ENCODE results near the gene PACRG. TPM values are rescaled to one million over a fixed set of nuclear protein-coding genes. Genes with fewer than 3 reads are reported as not detected.

PACRG gene
- total RNA-seq, 3 donors from 2014 or later = 0.64 to 6.4 (median 4.6) TPM

DNA sequence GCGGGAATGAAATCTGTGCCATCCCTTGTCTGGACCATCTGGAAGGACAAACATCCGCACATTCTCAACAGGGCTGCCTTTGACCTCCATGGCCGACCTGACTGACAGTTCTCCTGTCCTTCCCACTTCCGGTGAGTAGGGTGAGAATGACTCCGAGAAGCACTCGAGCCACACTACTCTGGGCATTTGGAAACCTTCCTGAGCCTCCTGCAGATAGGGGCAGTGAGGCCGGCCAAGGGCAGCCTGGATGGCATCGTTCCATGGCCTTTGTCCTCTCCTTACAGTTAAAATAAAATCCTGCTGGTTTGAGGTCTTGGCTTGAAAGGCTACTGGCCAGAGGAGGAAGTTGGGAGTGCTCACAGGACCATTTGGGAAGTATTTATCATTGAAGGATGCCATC, 615.8 kb downstream of the PACRG start:
- intact Hi-C loops (cut with DNase I; ENCODE audit: low total_unique reads) = no loop called here
- H3K36me3 ChIP-seq = no peaks in the 10 kb centered on the region
- H3K9me3 ChIP-seq = no peaks in the 10 kb centered on the region
- H3K27me3 ChIP-seq = no peaks in the 10 kb centered on the region
- H3K27ac ChIP-seq = no peak overlapping the region
- TF ChIP-seq CTCF (IDR thresholded peaks at IDR 0.05) = no peak
- no peak for TF ChIP-seq POLR2A (IDR thresholded peaks at IDR 0.05)
- no peak for TF ChIP-seq POLR2AphosphoS5 (IDR thresholded peaks at IDR 0.05)
- no peak for DNase-seq (ENCODE audit: low spot score in 2 of 2)
- H3K4me1 ChIP-seq = no peaks in the 10 kb centered on the region
- H3K4me3 ChIP-seq = no peak overlapping the region

GRCh38 chr6:163344411-163344810, 616.6 kb downstream of the PACRG start:
- no peaks in the 10 kb centered on the region for H3K4me1 ChIP-seq
- H3K27ac ChIP-seq = no peak overlapping the region
- H3K36me3 ChIP-seq = no peaks in the 10 kb centered on the region
- H3K4me3 ChIP-seq = no peak overlapping the region
- intact Hi-C loops (cut with DNase I; ENCODE audit: low total_unique reads) = no loop called here
- TF ChIP-seq POLR2A (IDR thresholded peaks at IDR 0.05) (no peak), CTCF (IDR thresholded peaks at IDR 0.05) (no peak), POLR2AphosphoS5 (IDR thresholded peaks at IDR 0.05) (no peak)
- no peaks in the 10 kb centered on the region for H3K9me3 ChIP-seq
- DNase-seq (ENCODE audit: low spot score in 2 of 2) = no peak
- no peaks in the 10 kb centered on the region for H3K27me3 ChIP-seq

DNA sequence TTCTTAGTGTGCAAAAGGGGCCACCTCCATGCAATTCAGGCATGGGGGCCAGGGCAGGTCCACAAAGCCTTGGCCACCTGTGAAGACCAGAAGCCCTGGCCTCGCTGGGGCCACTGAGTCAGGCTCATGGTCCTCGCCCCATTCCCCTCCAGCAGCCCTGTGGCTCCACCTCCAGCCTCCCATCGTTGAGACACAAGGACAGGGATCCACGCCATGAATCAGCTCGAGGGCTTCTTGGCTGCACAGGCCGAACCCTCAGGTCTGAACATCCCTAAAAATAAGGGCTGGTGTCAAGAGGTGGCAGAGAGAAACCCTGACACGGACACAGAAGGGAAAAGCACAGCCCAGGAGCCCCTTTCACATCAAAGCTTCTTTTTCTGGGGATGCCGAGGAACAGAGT, 618.2 kb downstream of the PACRG start:
- no peak for TF ChIP-seq POLR2A (IDR thresholded peaks at IDR 0.05)
- no peak for TF ChIP-seq POLR2AphosphoS5 (IDR thresholded peaks at IDR 0.05)
- TF ChIP-seq CTCF (IDR thresholded peaks at IDR 0.05) = no peak
- intact Hi-C loops (cut with DNase I; ENCODE audit: low total_unique reads) = no loop called here
- Histone ChIP-seq H3K27ac (no peak overlapping the region), H3K4me3 (no peak overlapping the region), H3K9me3 (no peaks in the 10 kb centered on the region), H3K36me3 (no peaks in the 10 kb centered on the region), H3K4me1 (no peaks in the 10 kb centered on the region), H3K27me3 (no peaks in the 10 kb centered on the region)
- no peak for DNase-seq (ENCODE audit: low spot score in 2 of 2)

DNA sequence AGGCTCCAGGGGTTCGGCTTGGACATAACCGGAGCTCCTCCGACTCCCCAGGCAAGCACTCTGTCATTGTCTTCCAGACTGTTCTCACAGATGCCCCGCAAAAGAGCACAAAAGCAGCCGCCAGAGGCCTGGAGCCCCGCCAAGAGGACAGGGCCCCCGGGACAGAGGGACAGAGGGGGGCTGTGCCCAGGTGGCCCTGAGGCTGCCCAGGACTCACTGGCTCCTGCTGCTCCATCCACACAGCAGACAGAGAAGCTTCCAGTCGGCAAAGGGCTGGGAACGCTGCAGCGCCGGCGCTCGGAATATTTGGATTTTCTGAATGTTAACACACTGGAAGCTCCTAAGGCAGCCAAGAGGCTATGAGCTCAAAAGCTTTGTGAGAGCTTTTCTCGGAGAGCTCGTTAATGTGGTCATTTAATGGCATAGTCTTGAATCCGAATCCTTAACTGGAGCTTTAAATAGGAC, 618.8 kb downstream of the PACRG start:
- H3K27ac ChIP-seq = no peak overlapping the region

DNA sequence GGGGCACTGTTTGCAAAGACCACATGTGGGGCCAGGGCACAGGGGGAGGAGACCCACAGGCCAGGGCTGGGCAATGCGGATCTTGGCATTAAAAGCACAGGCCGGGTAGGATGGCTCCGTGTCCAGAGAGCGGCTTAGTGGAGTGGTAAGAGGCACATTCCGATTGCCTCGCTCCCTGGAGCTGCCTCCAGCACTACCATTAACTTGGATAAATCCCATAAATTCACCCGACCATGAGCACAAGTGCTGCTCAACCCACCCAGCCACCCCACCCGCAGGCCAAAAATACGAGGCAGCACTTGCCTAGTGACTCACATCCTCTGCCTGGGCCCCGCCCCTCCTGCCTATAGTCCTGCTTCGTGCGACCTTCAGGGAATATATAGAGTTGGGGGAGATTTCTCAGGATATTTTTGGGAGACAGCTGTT, 619.3 kb downstream of the PACRG start:
- no peak overlapping the region for H3K4me3 ChIP-seq
- H3K4me1 ChIP-seq = no peaks in the 10 kb centered on the region
- H3K27ac ChIP-seq = no peak overlapping the region
- no peaks in the 10 kb centered on the region for H3K36me3 ChIP-seq
- DNase-seq (ENCODE audit: low spot score in 2 of 2) = no peak
- H3K9me3 ChIP-seq = no peaks in the 10 kb centered on the region
- TF ChIP-seq POLR2A (IDR thresholded peaks at IDR 0.05) = no peak
- no peak for TF ChIP-seq CTCF (IDR thresholded peaks at IDR 0.05)
- TF ChIP-seq POLR2AphosphoS5 (IDR thresholded peaks at IDR 0.05) = no peak
- intact Hi-C loops (cut with DNase I; ENCODE audit: low total_unique reads) = no loop called here
- H3K27me3 ChIP-seq = no peaks in the 10 kb centered on the region

More for the DNA sequence above, 618.8 kb downstream of the PACRG start:
- Histone ChIP-seq H3K4me1 (no peaks in the 10 kb centered on the region), H3K9me3 (no peaks in the 10 kb centered on the region), H3K27me3 (no peaks in the 10 kb centered on the region), H3K4me3 (no peak overlapping the region), H3K36me3 (no peaks in the 10 kb centered on the region)
- intact Hi-C loops (cut with DNase I; ENCODE audit: low total_unique reads) = no loop called here
- TF ChIP-seq POLR2AphosphoS5 (IDR thresholded peaks at IDR 0.05) = no peak
- TF ChIP-seq CTCF (IDR thresholded peaks at IDR 0.05) = no peak
- no peak for TF ChIP-seq POLR2A (IDR thresholded peaks at IDR 0.05)
- no peak for DNase-seq (ENCODE audit: low spot score in 2 of 2)
